ENCODE data around the gene KDM8.

The KDM8 gene

DNA sequence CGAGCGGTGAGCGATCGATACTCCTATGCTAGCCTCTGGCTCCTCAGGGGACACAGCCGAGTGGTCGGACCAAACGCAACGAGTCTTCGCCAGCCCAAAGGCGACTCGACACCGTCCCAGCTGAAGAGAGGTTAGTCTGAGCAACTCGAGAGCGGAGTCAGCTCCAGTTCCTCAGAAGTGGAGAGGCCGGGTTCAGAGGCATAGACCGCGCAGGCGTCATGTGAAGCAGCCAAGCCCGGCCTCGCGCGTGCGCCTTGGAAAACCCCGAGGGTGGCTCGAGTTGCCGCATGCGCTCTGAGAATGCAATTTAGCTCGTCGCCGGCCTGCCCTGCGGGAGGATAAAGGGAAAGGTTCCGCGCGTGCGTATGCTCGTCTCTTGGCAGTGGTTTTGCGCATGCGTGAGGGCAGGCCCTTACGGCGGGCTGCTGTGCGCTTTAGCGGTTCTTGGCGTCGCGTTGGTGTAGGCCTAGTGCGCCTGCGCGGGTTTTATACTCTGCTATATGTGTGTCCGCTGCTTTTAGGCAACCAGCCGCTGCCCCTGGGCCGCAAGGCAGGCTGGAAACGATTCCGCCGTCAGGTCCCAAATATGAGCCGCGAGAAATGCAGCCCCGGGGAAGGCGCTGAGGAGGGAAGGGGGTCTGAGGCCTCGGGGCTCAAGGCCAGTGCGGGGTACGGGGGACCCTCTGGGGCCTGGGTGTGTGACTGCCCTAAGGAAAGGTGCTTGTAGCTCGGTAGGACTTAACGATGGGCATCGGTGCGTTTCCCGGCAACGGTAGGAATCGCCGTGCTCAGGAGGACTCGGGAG lies at the start of gene KDM8:
TSS of gene KDM8 (plus strand) at position 20 of the 805 bp plus-strand sequence. CDS start 6,598 bp downstream, outside the sequence.
- TF ChIP-seq, protein P1, sequence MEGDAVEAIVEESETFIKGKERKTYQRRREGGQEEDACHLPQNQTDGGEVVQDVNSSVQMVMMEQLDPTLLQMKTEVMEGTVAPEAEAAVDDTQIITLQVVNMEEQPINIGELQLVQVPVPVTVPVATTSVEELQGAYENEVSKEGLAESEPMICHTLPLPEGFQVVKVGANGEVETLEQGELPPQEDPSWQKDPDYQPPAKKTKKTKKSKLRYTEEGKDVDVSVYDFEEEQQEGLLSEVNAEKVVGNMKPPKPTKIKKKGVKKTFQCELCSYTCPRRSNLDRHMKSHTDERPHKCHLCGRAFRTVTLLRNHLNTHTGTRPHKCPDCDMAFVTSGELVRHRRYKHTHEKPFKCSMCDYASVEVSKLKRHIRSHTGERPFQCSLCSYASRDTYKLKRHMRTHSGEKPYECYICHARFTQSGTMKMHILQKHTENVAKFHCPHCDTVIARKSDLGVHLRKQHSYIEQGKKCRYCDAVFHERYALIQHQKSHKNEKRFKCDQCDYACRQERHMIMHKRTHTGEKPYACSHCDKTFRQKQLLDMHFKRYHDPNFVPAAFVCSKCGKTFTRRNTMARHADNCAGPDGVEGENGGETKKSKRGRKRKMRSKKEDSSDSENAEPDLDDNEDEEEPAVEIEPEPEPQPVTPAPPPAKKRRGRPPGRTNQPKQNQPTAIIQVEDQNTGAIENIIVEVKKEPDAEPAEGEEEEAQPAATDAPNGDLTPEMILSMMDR (IDR thresholded peaks at IDR 0.05; ENCODE audit: low read depth, low read length, missing control alignments) = no peak
- H3K4me3 ChIP-seq (ENCODE audit: low read depth, low read length) = peak within 1 kb of the TSS; percentile 89
- DNase-seq (ENCODE audit: low read depth) = peak; percentile 98

DNA sequence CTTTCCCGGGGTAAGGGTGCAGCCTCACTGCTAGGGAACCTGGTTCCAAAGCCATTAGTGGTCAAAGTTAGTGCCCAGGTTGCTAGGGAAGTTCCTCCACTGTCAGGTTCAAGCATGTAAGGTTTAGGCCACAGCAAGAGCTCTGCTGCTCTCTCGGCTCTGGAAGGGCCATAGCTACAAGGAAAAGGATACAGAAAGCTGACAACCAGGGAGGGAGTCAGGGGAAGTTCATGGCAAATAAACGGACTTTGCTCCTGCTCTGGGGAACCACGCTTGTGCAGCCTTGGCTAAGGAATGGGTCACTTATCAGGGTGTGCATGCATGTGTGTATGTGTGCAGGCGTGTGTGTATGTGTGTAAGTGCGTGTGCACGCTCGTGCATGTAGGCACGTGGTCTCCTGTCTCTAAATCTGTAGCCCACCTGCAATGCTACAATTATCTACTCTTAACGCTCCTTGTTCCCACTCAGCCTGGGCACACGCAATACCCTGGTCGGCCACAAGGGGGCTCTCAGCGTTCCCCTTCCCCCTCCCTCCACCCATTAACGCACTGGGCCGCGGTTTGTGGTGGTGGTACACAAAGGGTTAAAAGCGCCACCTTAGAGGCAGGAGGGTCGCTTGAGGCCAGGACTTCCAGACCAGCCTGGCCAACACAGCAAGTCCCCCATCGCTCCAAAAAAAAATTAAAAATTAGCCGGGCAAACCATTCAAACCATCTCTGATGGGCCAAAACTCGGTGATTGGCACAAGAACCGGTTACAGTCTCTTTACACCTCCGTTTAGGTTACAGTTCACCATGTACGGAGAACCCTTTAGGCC lies 48.4 kb upstream of the KDM8 start:
- no peak for DNase-seq (ENCODE audit: low read depth)

GRCh38 chr16:27156579-27156978 lies 46.7 kb upstream of the KDM8 start:
- no peak for DNase-seq (ENCODE audit: low read depth)
- TF ChIP-seq, protein P1 (IDR thresholded peaks at IDR 0.05; ENCODE audit: low read depth, low read length, missing control alignments) = no peak
- no peak overlapping the region for H3K4me3 ChIP-seq (ENCODE audit: low read depth, low read length)

More for the DNA sequence above, 48.4 kb upstream of the KDM8 start:
- TF ChIP-seq, protein P1 (IDR thresholded peaks at IDR 0.05; ENCODE audit: low read depth, low read length, missing control alignments) = peak; percentile 99
- no peak overlapping the region for H3K4me3 ChIP-seq (ENCODE audit: low read depth, low read length)

DNA sequence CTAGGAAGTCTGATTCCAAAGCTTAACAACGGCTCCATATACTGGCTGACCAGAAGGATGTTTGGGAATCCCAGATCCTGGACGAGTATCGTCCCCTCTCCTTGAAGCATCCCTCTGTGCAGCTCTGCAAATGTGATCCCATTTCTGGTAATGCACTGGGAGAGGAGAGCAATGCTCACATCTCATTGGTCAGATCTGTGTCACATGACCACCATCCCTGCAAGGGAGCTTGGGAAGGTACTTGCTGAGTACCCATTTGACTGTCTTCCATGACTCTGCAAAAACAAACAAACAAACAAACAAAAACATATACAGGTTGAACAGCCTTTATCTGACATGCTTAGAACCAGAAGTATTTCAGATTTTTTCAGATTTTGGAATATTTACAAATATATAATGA lies 41.9 kb upstream of the KDM8 start:
- H3K4me3 ChIP-seq (ENCODE audit: low read depth, low read length) = no peak overlapping the region
- no peak for DNase-seq (ENCODE audit: low read depth)
- TF ChIP-seq, protein P1 (IDR thresholded peaks at IDR 0.05; ENCODE audit: low read depth, low read length, missing control alignments) = no peak

GRCh38 chr16:27164352-27164751 lies 39.0 kb upstream of the KDM8 start:
- DNase-seq (ENCODE audit: low read depth) = no peak
- TF ChIP-seq, protein P1 (IDR thresholded peaks at IDR 0.05; ENCODE audit: low read depth, low read length, missing control alignments) = no peak
- no peak overlapping the region for H3K4me3 ChIP-seq (ENCODE audit: low read depth, low read length)

DNA sequence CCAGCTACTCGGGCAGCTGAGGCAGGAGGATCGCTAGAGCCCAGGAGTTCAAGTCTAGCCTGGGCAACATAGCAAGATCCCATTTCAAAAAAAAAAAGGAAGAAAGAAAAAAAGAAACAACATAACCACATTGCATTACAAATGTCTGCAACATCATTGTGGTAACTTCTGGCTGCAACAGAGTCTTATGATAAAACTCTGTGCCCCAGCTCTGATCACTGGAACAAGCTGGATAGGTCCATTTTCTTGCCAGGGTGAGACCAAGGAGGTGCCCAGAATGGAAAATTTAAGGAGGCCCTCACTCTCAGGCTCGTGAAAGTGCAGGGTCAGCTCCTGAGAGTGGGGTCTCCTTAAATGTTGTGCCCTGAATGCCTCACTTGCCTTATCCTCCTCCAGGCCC lies 37.8 kb upstream of the KDM8 start:
- TF ChIP-seq, protein P1 (IDR thresholded peaks at IDR 0.05; ENCODE audit: low read depth, low read length, missing control alignments) = no peak
- H3K4me3 ChIP-seq (ENCODE audit: low read depth, low read length) = no peak overlapping the region
- DNase-seq (ENCODE audit: low read depth) = no peak

All from GM12864 (cell line).